NCI-H2081 (cell line): ENCODE measurements around the gene GPC5.
"Not testable (repeated sequence)": the region's sequence is repeated elsewhere in the genome, so short reads cannot be mapped to it uniquely, and the experiment has no call there.

Source experiments
- DNase-seq, 2 experiments: peaks; one replicate each; lab custom pipeline; 2025; lab: John Stamatoyannopoulos, UW

GPC5 gene

GRCh38 chr13:92463134-92463533, 1064.7 kb downstream of the GPC5 start:
- DNase-seq, result peak; percentile 64 to 93

- DNase-seq, result no peak
Observed at GRCh38 chr13:92473765-92474475, 1075.5 kb downstream of the GPC5 start.

DNA sequence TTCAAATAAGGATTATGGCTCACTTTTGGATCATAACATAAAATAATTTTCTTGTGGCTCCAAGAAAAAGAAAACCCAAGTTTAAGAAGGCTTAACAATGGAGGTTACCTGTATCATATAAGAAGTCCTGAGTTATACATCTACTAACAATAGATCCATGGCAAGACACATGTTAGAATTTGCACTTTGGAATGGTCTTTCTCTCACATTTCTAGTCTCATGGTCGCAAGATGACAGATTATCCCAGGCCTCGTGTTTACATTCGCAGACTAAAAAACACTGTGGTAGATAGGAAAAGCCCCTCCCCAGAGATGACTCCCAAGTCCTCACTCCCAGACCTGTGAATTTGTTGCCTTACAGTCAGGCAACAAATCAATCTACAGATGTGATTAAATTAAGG, 1082.0 kb downstream of the GPC5 start:
- no peak for DNase-seq

- not testable (repeated sequence) for DNase-seq
Observed at GRCh38 chr13:92482790-92483189, 1084.4 kb downstream of the GPC5 start.

DNA sequence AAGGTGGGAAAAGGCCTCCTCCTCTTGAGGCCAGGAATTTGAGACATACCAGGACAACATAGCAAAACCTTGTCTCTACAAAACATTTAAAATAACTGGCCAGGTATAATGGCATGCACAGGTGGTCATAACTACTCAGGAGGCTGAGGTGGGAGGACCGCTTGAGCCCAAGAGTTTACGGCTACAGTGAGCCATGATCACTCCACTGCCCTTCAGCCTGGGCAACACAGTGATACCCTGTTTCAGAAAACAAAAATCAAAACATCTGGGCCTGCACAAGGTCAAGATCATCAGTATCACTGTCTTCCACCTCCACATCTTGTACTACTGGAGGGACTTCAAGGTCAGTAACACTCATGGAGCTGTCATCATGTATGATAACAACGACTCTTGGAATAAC, 1085.5 kb downstream of the GPC5 start:
- DNase-seq, result no peak

- DNase-seq, result no peak
Observed at GRCh38 chr13:92487238-92487637, 1088.8 kb downstream of the GPC5 start.

DNA sequence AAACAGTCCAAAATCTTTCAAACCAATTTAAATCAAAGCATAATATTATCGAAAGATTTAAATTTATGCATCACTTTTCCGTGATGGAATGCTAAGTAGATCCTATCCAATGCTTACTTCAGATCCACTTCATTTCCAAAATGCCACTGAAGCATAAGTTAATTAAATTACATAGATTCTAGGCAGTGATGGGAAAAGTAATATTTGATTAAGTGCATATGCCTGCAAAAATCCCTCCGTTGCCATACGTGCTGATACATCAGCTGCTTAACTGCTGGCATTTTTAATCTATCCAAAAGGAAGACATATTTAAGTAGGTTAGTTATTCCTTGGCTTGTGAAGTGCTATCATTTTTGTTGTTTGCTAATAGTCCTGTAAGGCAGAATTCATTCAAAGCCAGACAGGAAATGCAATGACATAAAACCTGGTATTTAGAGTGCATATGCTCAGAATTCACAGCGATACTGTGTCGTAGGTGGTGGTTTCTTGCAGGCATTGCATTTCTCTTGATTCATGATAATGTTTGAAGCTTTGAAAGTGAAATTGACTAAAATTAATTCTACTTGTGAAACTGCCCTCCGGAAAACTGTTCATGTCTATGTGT, 1089.9 kb downstream of the GPC5 start:
- DNase-seq, result peak in 1 of 2 experiments; percentile 2

DNA sequence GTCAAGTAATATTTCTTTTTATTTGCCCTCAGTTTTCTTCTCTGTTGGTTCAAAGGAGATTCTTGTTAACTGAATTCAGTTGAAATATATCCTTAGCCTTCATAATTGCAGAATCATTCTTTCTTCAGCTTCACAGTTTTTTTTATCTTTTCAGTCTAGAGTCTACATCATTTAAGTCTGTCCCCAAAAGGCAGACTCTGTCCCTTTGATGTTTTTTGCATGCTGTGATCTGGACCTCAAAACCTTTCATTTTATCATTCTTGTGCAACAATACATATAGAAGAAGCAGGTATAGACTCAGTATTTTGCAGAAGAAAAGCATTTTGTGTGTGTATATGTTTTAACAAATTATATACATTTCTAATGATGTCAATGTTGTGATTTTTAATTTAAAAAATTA, 1093.4 kb downstream of the GPC5 start:
- DNase-seq, result no peak

DNA sequence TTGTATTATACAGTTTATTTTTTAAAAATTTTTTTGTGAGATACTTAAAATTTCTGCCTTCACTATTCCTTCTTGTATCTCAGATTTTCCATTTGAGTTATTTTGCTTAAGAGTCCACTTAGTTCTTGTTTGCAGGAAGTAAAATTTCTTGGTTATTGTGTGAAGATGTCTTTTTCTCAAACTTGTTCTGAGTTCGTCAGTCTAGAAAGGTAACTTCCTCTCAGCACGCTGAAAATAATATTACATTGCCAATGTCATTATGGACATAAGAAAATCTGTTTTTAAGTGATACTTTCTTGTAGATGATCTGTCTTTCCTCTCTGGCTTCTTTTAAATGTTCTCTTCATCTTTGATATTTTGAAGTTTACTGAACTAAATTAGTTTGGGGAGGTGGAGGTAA, 1096.5 kb downstream of the GPC5 start:
- DNase-seq, result no peak

DNA sequence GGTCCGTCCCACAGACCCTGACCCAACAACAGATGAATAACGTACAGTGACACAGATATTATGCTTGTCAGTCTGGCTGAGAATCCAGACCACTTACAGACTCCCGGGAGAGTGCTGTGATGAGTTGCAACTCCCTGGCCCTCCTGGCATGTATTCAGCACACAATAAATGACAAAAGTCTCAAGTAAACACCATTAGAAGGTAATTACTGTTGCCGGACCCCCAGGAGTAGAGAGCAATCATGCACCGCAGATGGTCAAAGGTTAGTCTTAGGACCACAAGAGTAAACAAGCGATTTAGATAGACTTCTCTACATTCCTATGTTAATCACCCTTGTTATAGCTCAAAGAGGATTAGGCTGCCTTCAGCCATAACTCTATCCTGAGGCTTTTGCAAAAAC, 1101.8 kb downstream of the GPC5 start:
- DNase-seq, result no peak

DNA sequence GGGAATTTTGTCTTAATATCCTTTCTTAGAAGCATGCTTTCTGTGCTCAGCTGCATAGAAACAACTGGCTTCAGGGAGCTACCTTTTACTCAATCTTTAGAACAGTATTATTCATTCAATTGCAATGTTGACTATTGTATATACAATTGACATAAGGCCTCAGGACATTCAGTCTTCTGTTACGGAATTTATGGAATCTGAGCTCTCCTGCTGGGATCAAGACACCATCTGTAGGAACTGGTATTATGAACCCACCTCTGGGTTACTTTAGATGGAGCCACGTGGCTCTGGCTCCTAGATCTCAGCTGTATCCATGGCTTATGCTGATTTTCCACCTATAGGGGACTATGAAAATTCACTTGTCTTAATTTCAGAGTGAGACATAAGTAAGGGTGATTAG, 1112.0 kb downstream of the GPC5 start:
- DNase-seq, result no peak

DNA sequence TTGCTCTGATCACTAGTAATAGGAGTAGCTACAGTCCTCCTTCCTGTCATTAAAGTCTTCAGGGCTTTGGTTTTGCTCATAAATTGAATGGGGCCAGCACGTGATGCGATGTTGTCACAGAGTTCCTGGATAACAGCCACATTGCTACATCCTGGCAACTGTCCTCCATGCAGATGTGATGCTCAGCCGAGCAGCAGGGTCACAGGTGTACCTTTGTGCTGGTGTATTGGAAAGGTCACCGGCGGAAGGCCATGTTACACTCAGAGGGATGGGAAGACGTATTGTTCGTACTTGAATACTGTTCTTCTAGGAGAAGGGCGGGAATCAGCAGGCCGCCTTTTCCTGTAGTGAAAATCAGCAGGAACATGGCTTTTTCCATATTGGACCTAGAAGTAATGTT, 1114.4 kb downstream of the GPC5 start:
- DNase-seq, result peak in 1 of 2 experiments; percentile 32

- DNase-seq, result no peak
Observed at GRCh38 chr13:92513672-92514071, 1115.3 kb downstream of the GPC5 start.

GRCh38 chr13:92514420-92515125, 1116.2 kb downstream of the GPC5 start:
- DNase-seq, result no peak

GRCh38 chr13:92516878-92517277, 1118.5 kb downstream of the GPC5 start:
- not testable (repeated sequence) for DNase-seq

- DNase-seq, result not testable (repeated sequence)
Observed at GRCh38 chr13:92518622-92519021, 1120.2 kb downstream of the GPC5 start.

GRCh38 chr13:92530364-92530763, 1131.9 kb downstream of the GPC5 start:
- no peak for DNase-seq

GRCh38 chr13:92535222-92536006, 1137.0 kb downstream of the GPC5 start:
- no peak for DNase-seq

- no peak for DNase-seq
Observed at GRCh38 chr13:92537471-92537870, 1139.0 kb downstream of the GPC5 start.

DNA sequence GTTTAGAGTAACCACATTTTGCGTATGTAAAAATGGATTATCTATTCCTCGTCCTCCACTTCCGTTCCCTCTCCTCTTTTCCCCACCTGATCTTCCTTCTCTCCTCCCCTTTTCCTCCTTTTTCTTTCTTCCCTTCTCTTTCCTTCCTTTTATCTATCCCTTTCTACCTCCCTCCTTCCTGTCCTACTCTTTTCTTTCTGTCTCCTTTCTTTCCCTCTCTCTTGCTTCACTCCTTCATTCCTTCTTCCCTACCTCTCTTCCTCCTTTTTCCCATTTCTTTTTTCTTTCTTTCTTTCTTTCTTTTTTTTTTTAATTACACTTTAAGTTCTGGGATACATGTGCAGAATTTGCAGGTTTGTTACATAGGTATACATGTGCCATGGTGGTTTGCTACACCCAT, 1139.7 kb downstream of the GPC5 start:
- no peak for DNase-seq

GRCh38 chr13:92539148-92539547, 1140.7 kb downstream of the GPC5 start:
- not testable (repeated sequence) for DNase-seq

DNA sequence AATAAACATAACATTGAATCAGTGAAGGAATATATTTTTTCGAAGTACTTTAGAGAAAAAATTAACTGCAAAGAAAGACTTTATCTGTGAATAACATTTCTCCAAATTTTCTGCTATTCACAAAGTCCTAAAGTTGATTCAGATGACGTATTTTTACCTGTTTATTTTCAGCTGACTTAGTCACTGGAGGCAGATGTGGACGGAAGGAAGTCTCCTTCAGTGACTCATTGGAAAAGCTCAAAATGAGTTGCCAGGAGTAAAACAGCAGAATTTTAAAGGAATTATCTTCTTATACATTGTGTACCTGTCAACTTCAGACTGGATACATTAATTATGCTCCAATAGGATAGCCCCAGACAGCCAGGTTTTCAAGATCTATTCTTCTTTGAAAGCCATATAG, 1148.8 kb downstream of the GPC5 start:
- DNase-seq, result no peak
